Astrocyte (in vitro differentiated cells and primary cell): ENCODE data around the gene CLCN5. TPM values are rescaled to one million over a fixed set of nuclear protein-coding genes. Genes with fewer than 3 reads are reported as not detected.

ENCODE experiments used
- DNase-seq: peaks from one replicate; pipeline ENCODE4 v3.0.0-alpha.2; 2010; ENCODE audit warnings: low read depth
- FAIRE-seq: peaks from 2 replicates; lab custom pipeline; 2011; peaks lifted over from hg19 to GRCh38; lab: Jason Lieb, UNC
- H2AFZ ChIP-seq: 2 replicates; pipeline ENCODE4 v1.6.0; 2012; ENCODE audit warnings: low read depth, low read length, inconsistent platforms
- H3K27ac ChIP-seq: 2 replicates; pipeline ENCODE4 v1.5.1; 2011; ENCODE audit warnings: low read depth, low read length, inconsistent platforms
- H3K27me3 ChIP-seq: 2 replicates; pipeline ENCODE4 v1.6.0; 2011; ENCODE audit warnings: low read length, inconsistent platforms; ENCODE audit not compliant: insufficient read depth
- H3K36me3 ChIP-seq: 2 replicates; pipeline ENCODE4 v1.5.1; 2011; ENCODE audit warnings: low read length, inconsistent platforms; ENCODE audit not compliant: insufficient read depth
- H3K4me1 ChIP-seq: 2 replicates; pipeline ENCODE4 v1.5.1; 2011; ENCODE audit warnings: low read length, inconsistent platforms; ENCODE audit not compliant: insufficient read depth
- H3K4me2 ChIP-seq: 2 replicates; pipeline ENCODE4 v1.6.0; 2012; ENCODE audit warnings: low read length, inconsistent platforms
- H3K4me3 ChIP-seq: 2 replicates; pipeline ENCODE4 v1.5.1; 2011; ENCODE audit warnings: low read depth, mild to moderate bottlenecking, low read length, inconsistent platforms; ENCODE audit not compliant: insufficient read depth
- H3K79me2 ChIP-seq: 2 replicates; pipeline ENCODE4 v1.6.0; 2012; ENCODE audit warnings: mild to moderate bottlenecking, low read length, inconsistent platforms; ENCODE audit not compliant: insufficient read depth
- H3K9ac ChIP-seq: 2 replicates; pipeline ENCODE4 v1.6.0; 2012; ENCODE audit warnings: mild to moderate bottlenecking, low read length, inconsistent platforms
- H3K9me3 ChIP-seq: 2 replicates; pipeline ENCODE4 v1.5.1; 2012; ENCODE audit warnings: low read depth, mild to moderate bottlenecking, low read length, inconsistent platforms; ENCODE audit not compliant: insufficient read depth
- H4K20me1 ChIP-seq: 2 replicates; pipeline ENCODE4 v1.6.0; 2012; ENCODE audit warnings: low read length, inconsistent platforms; ENCODE audit not compliant: insufficient read depth
- H3K27ac Mint-ChIP-seq: one replicate; pipeline ENCODE4 v1.8.0; 2021; ENCODE audit warnings: mild to moderate bottlenecking, mixed read lengths; ENCODE audit not compliant: unreplicated experiment
- H3K27me3 Mint-ChIP-seq: one replicate; pipeline ENCODE4 v1.8.0; 2021; ENCODE audit warnings: low read depth, mixed read lengths; ENCODE audit not compliant: unreplicated experiment
- H3K36me3 Mint-ChIP-seq: one replicate; pipeline ENCODE4 v1.8.0; 2021; ENCODE audit warnings: low read depth, mixed read lengths; ENCODE audit not compliant: unreplicated experiment
- H3K4me1 Mint-ChIP-seq: one replicate; pipeline ENCODE4 v1.8.0; 2021; ENCODE audit warnings: low read depth, mixed read lengths; ENCODE audit not compliant: unreplicated experiment
- H3K4me3 Mint-ChIP-seq: one replicate; pipeline ENCODE4 v1.8.0; 2021; ENCODE audit warnings: mild to moderate bottlenecking, moderate library complexity, mixed read lengths; ENCODE audit not compliant: unreplicated experiment
- H3K9me3 Mint-ChIP-seq: one replicate; pipeline ENCODE4 v1.8.0; 2021; ENCODE audit warnings: mild to moderate bottlenecking, mixed read lengths; ENCODE audit not compliant: unreplicated experiment
- CTCF ChIP-seq: IDR thresholded peaks from 2 replicates; pipeline ENCODE4 v1.5.1; 2011; ENCODE audit warnings: low read depth, mild to moderate bottlenecking, inconsistent platforms, low read length, moderate library complexity; ENCODE audit not compliant: insufficient read depth
- EZH2 ChIP-seq: IDR thresholded peaks from 2 replicates; pipeline ENCODE4 v1.6.1; 2012; ENCODE audit warnings: mild to moderate bottlenecking, low read length, inconsistent platforms; ENCODE audit not compliant: insufficient read depth
- total RNA-seq: library from RNA; stranded (reverse); gene quantifications from 2 replicates; pipeline ENCODE4 v1.2.1, GENCODE V29; 2021

CLCN5 gene
- total RNA-seq, 1 donor from 2014 or later: 16.7 TPM

DNA sequence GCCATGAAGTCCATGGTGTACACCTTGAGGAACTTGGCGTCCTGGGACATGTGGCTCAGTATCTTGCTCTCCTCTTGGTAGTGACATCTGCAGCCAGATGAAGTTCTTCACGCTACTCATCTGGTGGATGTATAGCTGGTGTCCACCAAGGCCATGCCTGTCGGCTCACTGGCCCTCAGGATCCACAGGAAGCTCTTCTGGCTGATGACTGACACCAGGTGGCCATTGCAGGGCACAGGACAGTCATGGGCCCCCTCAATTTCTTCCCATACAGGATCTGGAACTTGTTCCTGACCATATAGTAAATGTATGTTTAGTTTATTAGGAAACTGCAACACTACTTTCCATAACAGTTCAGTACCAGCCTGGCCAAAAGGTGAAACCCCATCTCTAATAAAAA, 10.3 kb upstream of the CLCN5 start:
- H3K27ac ChIP-seq: no peak overlapping the region
- Mint-ChIP-seq H3K27me3 (peaks cover 3% of the 10 kb centered on the region), H3K9me3 (no peaks in the 10 kb centered on the region), H3K4me1 (no peaks in the 10 kb centered on the region), H3K4me3 (no peak overlapping the region), H3K36me3 (no peaks in the 10 kb centered on the region), H3K27ac (no peak overlapping the region)
- H3K4me2 ChIP-seq: no peak overlapping the region
- no peaks in the 10 kb centered on the region for H4K20me1 ChIP-seq
- H3K79me2 ChIP-seq: no peaks in the 10 kb centered on the region
- FAIRE-seq: no peak
- no peaks in the 10 kb centered on the region for H3K4me1 ChIP-seq
- no peak for TF ChIP-seq EZH2
- TF ChIP-seq CTCF: no peak
- no peaks in the 10 kb centered on the region for H3K36me3 ChIP-seq
- DNase-seq: no peak
- no peaks in the 10 kb centered on the region for H3K27me3 ChIP-seq
- no peak overlapping the region for H3K9ac ChIP-seq
- no peak overlapping the region for H2AFZ ChIP-seq
- no peaks in the 10 kb centered on the region for H3K9me3 ChIP-seq
- H3K4me3 ChIP-seq: no peak overlapping the region

- TF ChIP-seq EZH2 (no peak), CTCF (no peak)
- Histone ChIP-seq H3K9me3 (no peaks in the 10 kb centered on the region), H3K36me3 (no peaks in the 10 kb centered on the region), H3K9ac (no peak overlapping the region), H3K4me2 (no peak overlapping the region), H3K27ac (no peak overlapping the region), H4K20me1 (no peaks in the 10 kb centered on the region), H3K27me3 (no peaks in the 10 kb centered on the region), H3K4me1 (no peaks in the 10 kb centered on the region), H2AFZ (no peak overlapping the region), H3K79me2 (no peaks in the 10 kb centered on the region), H3K4me3 (no peak overlapping the region)
- H3K9me3 Mint-ChIP-seq: no peaks in the 10 kb centered on the region
- no peaks in the 10 kb centered on the region for H3K4me1 Mint-ChIP-seq
- DNase-seq: no peak
- no peak overlapping the region for H3K27ac Mint-ChIP-seq
- peaks cover 3% of the 10 kb centered on the region for H3K27me3 Mint-ChIP-seq
- FAIRE-seq: no peak
- no peaks in the 10 kb centered on the region for H3K36me3 Mint-ChIP-seq
- no peak overlapping the region for H3K4me3 Mint-ChIP-seq
These were observed 9.5 kb upstream of the CLCN5 start for GRCh38 chrX:49912861-49913260.

DNA sequence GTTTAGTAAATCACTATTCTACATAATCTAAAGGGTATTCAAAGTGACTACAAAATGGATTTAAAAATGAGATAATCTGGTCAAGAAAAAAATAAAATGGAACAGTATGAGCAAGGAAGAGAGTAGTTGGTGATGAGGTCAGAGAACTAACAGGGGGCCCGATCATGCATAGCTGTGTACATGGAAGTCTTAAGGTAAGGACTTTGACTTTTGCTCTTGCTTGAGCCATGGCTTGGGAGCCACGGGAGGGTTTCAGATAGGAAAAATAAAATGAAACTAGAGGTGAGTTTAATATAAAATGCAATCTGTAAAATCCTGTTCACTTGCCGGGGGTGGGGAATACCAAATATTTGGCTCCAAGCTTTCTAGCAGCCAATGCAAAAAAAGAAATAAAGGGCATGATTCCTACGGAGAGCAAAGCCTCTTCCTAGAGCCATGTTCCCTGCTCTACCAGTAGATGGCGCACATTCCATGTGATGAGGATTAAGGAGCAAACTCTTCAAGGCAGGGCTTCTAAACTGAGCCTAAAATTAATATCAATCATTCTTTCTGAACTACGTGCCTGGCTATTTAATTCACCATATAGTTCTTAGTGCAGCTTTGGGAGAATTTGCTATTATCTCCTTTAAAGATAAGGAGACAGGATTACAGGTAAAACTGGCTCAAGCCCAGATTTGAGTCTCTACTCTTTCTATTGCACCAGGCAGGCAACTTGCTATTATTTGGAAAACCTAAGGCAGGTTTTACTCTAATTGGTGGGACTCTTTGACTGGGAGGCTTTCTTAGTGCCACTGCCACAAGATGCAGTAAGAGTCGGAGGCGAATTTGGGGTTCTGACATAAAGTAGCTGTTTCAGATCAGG, 6.8 kb upstream of the CLCN5 start:
- H3K27ac Mint-ChIP-seq: no peak overlapping the region
- Histone ChIP-seq H3K9me3 (no peaks in the 10 kb centered on the region), H3K9ac (no peak overlapping the region), H3K36me3 (no peaks in the 10 kb centered on the region), H3K4me3 (no peak overlapping the region), H3K27me3 (no peaks in the 10 kb centered on the region), H2AFZ (no peak overlapping the region), H3K27ac (no peak overlapping the region), H3K4me1 (no peaks in the 10 kb centered on the region), H3K4me2 (no peak overlapping the region), H3K79me2 (no peaks in the 10 kb centered on the region), H4K20me1 (no peaks in the 10 kb centered on the region)
- no peaks in the 10 kb centered on the region for H3K27me3 Mint-ChIP-seq
- no peak for TF ChIP-seq EZH2
- peak; percentile 78 for TF ChIP-seq CTCF
- H3K4me3 Mint-ChIP-seq: no peak overlapping the region
- DNase-seq: peak; percentile 21
- peak; percentile 90 for FAIRE-seq
- H3K4me1 Mint-ChIP-seq: no peaks in the 10 kb centered on the region
- H3K9me3 Mint-ChIP-seq: no peaks in the 10 kb centered on the region
- H3K36me3 Mint-ChIP-seq: no peaks in the 10 kb centered on the region
